A549 (cell line): ENCODE results near the gene ASB14.

ENCODE experiments used
- CBX2 ChIP-seq: fragments of 200-600 bp; sonication (generic); IDR thresholded peaks from 2 replicates; pipeline ENCODE4 v1.6.1; 2016; ENCODE audit warnings: low read depth, mild to moderate bottlenecking, borderline replicate concordance
- CHD4 ChIP-seq: fragments of 200-600 bp; sonication (generic); IDR thresholded peaks from 2 replicates; pipeline ENCODE4 v1.6.1; 2016; ENCODE audit warnings: antibody characterized with exemption, mild to moderate bottlenecking, borderline replicate concordance
- CTCF ChIP-seq: fragments of >200 bp; sonication (Bioruptor Twin); formaldehyde crosslinking; IDR thresholded peaks from 3 replicates; pipeline ENCODE4 v1.5.1; 2016
- E2F6 ChIP-seq: IDR thresholded peaks from 2 replicates; pipeline ENCODE4 v1.6.1; 2012; ENCODE audit warnings: low read depth, borderline replicate concordance
- ELK1 ChIP-seq: fragments of 150-350 bp; IDR thresholded peaks from 2 replicates; pipeline ENCODE4 v1.6.1; 2014; ENCODE audit warnings: low read depth, mild to moderate bottlenecking, low read length
- EP300 ChIP-seq, 2 experiments: fragments of >200 bp; sonication (Bioruptor Twin); formaldehyde crosslinking; IDR thresholded peaks; 2 replicates in 1 of 2; 3 replicates in 1 of 2; pipeline ENCODE4 v1.6.1; 2016 to 2017
- HOXA7 ChIP-seq: fragments of 250-450 bp; sonication (Bioruptor Pico); IDR thresholded peaks from 2 replicates; pipeline ENCODE4 v1.5.0; 2020; ENCODE audit warnings: mild to moderate bottlenecking, moderate library complexity
- KDM1A ChIP-seq: fragments of 200-600 bp; sonication (generic); IDR thresholded peaks from 2 replicates; pipeline ENCODE4 v1.6.1; 2016; ENCODE audit warnings: low read depth, mild to moderate bottlenecking
- MAFK ChIP-seq: fragments of 450-650 bp; IDR thresholded peaks from 2 replicates; pipeline ENCODE4 v1.6.1; 2014; ENCODE audit not compliant: partially characterized antibody
- PBX3 ChIP-seq: IDR thresholded peaks from 2 replicates; pipeline ENCODE4 v1.6.1; 2012
- RAD21 ChIP-seq, 2 experiments: fragments of >200 bp in 1 of 2; sonication (Bioruptor Twin) in 1 of 2; formaldehyde crosslinking in 1 of 2; IDR thresholded peaks in 1 of 2; conservative IDR thresholded peaks in 1 of 2; 2 replicates in 1 of 2; 3 replicates in 1 of 2; pipeline ENCODE4 v1.6.1; 2012 to 2018; ENCODE audit warnings: inconsistent platforms in 1 of 2
- RARB ChIP-seq: fragments of 250-450 bp; sonication (Bioruptor Pico); IDR thresholded peaks from 2 replicates; pipeline ENCODE4 v1.8.0; 2021; ENCODE audit warnings: mild to moderate bottlenecking, moderate library complexity
- REST ChIP-seq: fragments of 200-600 bp; sonication (generic); IDR thresholded peaks from 2 replicates; pipeline ENCODE4 v1.6.1; 2016; ENCODE audit warnings: antibody characterized with exemption, mild to moderate bottlenecking, moderate library complexity

- TF ChIP-seq RAD21 (conservative IDR thresholded peaks at IDR 0.05 in 1 of 2, IDR thresholded peaks at IDR 0.05 in 1 of 2) (no peak), CBX2 (no peak), KDM1A (no peak), ELK1 (no peak), CTCF (no peak), MAFK (no peak), HOXA7 (CRISPR knock-in tag) (no peak), PBX3 (no peak), CHD4 (no peak), E2F6 (no peak), REST (no peak), EP300 (IDR thresholded peaks at IDR 0.05) (no peak), RARB (CRISPR knock-in tag) (no peak)
Observed at GRCh38 chr3:57234613-57235575, 57.6 kb downstream of the ASB14 start.
